ENCODE measurements around the gene NUDT5. TPM values are rescaled to one million over a fixed set of nuclear protein-coding genes. Genes with fewer than 3 reads are reported as not detected.

Gene NUDT5
- polyA plus RNA-seq, 1 experiment: 68.0 TPM

- TF ChIP-seq CTCF (IDR thresholded peaks at IDR 0.05; ENCODE audit: insufficient read depth, low read depth, low read length): no peak
- H3K4me3 ChIP-seq (ENCODE audit: low read depth, low read length): no peak overlapping the region
- H3K36me3 ChIP-seq (ENCODE audit: control insufficient read depth, insufficient read depth, low read length): peaks cover 6% of the 10 kb centered on the region; the same call in 1 of the 2 replicates
- ChIA-PET POLR2A (no interaction called here), CTCF (interaction anchor here (1.0 to 7.7 kb wide), 2 partner anchors 8 to 13 kb away, joined by 3 to 56 read pairs; no protein-coding TSS in a partner anchor)
- H3K27me3 ChIP-seq (ENCODE audit: control insufficient read depth, insufficient read depth, low read length): no peaks in the 10 kb centered on the region
- DNase-seq (ENCODE audit: low read depth): no peak
Observed at GRCh38 chr10:12202226-12202625, 6.5 kb upstream of the NUDT5 start.

GRCh38 chr10:12201543-12201942 lies 5.9 kb upstream of the NUDT5 start:
- DNase-seq (ENCODE audit: low read depth): no peak
- no peak for TF ChIP-seq CTCF (IDR thresholded peaks at IDR 0.05; ENCODE audit: insufficient read depth, low read depth, low read length)
- CTCF ChIA-PET: interaction anchor here (1.0 to 7.7 kb wide), 2 partner anchors 9 to 14 kb away, joined by 3 to 56 read pairs; no protein-coding TSS in a partner anchor
- POLR2A ChIA-PET: no interaction called here
- Histone ChIP-seq H3K36me3 (ENCODE audit: control insufficient read depth, insufficient read depth, low read length) (peaks cover 6% of the 10 kb centered on the region; the same call in 1 of the 2 replicates), H3K4me3 (ENCODE audit: low read depth, low read length) (no peak overlapping the region), H3K27me3 (ENCODE audit: control insufficient read depth, insufficient read depth, low read length) (no peaks in the 10 kb centered on the region)

GRCh38 chr10:12200850-12201249 lies 5.2 kb upstream of the NUDT5 start:
- H3K27me3 ChIP-seq (ENCODE audit: control insufficient read depth, insufficient read depth, low read length): no peaks in the 10 kb centered on the region
- ChIA-PET POLR2A (no interaction called here), CTCF (interaction anchor here (7.7 kb wide), 1 partner anchor 15 kb away, joined by 56 read pairs; no protein-coding TSS in a partner anchor)
- no peak for DNase-seq (ENCODE audit: low read depth)
- no peak overlapping the region for H3K4me3 ChIP-seq (ENCODE audit: low read depth, low read length)
- no peak for TF ChIP-seq CTCF (IDR thresholded peaks at IDR 0.05; ENCODE audit: insufficient read depth, low read depth, low read length)
- peaks cover 6% of the 10 kb centered on the region; the same call in 1 of the 2 replicates for H3K36me3 ChIP-seq (ENCODE audit: control insufficient read depth, insufficient read depth, low read length)

GRCh38 chr10:12198156-12198555 lies 2.5 kb upstream of the NUDT5 start:
- no peaks in the 10 kb centered on the region for H3K27me3 ChIP-seq (ENCODE audit: control insufficient read depth, insufficient read depth, low read length)
- CTCF ChIA-PET: interaction anchor here (0.6 kb wide), 2 partner anchors 14 to 369 kb away, joined by 3 to 4 read pairs; no protein-coding TSS in a partner anchor
- no peak for DNase-seq (ENCODE audit: low read depth)
- TF ChIP-seq CTCF (IDR thresholded peaks at IDR 0.05; ENCODE audit: insufficient read depth, low read depth, low read length): no peak
- no peak overlapping the region for H3K4me3 ChIP-seq (ENCODE audit: low read depth, low read length)
- POLR2A ChIA-PET: no interaction called here
- H3K36me3 ChIP-seq (ENCODE audit: control insufficient read depth, insufficient read depth, low read length): peaks cover 6% of the 10 kb centered on the region; the same call in 1 of the 2 replicates

GRCh38 chr10:12196531-12197211 lies 980 bp upstream of the NUDT5 start:
- TF ChIP-seq CTCF (IDR thresholded peaks at IDR 0.05; ENCODE audit: insufficient read depth, low read depth, low read length): no peak
- peaks cover 3% of the 10 kb centered on the region; the same call in 1 of the 2 replicates for H3K36me3 ChIP-seq (ENCODE audit: control insufficient read depth, insufficient read depth, low read length)
- no peaks in the 10 kb centered on the region for H3K27me3 ChIP-seq (ENCODE audit: control insufficient read depth, insufficient read depth, low read length)
- peak overlapping the region; percentile 79 for H3K4me3 ChIP-seq (ENCODE audit: low read depth, low read length)
- ChIA-PET POLR2A (no interaction called here), CTCF (interaction anchor here (1.8 to 3.4 kb wide), 2 partner anchors 10 to 18 kb away, joined by 8 to 15 read pairs; no protein-coding TSS in a partner anchor)
- no peak for DNase-seq (ENCODE audit: low read depth)

Data from BJ (cell line).